ENCODE results near the gene CEP20.

Gene CEP20

GRCh38 chr16:15897121-15897780 lies 8.8 kb upstream of the CEP20 start:
- no peak for DNase-seq

GRCh38 chr16:15894571-15895374 lies 6.4 kb upstream of the CEP20 start:
- DNase-seq, result no peak

- no peak for DNase-seq
Measured at GRCh38 chr16:15891508-15891907, 3.1 kb upstream of the CEP20 start.

GRCh38 chr16:15887283-15887682 lies 1.1 kb downstream of the CEP20 start:
- DNase-seq, result no peak

- DNase-seq, result no peak
Measured at GRCh38 chr16:15886078-15886477, 2.3 kb downstream of the CEP20 start.

GRCh38 chr16:15885560-15886001 lies 2.8 kb downstream of the CEP20 start:
- no peak for DNase-seq

GRCh38 chr16:15882563-15882962 lies 5.8 kb downstream of the CEP20 start:
- DNase-seq, result no peak

GRCh38 chr16:15881794-15882379 lies 6.5 kb downstream of the CEP20 start:
- DNase-seq, result no peak

GRCh38 chr16:15880434-15881308 lies 7.7 kb downstream of the CEP20 start:
- no peak for DNase-seq

- DNase-seq, result no peak
Measured at GRCh38 chr16:15879255-15879811, 9.1 kb downstream of the CEP20 start.

GRCh38 chr16:15876503-15876902 lies 11.9 kb downstream of the CEP20 start:
- DNase-seq, result no peak

GRCh38 chr16:15874745-15875314 lies 13.6 kb downstream of the CEP20 start:
- peak; percentile 22 for DNase-seq

GRCh38 chr16:15873737-15874136 lies 14.7 kb downstream of the CEP20 start:
- DNase-seq, result no peak

GRCh38 chr16:15873301-15873700 lies 15.1 kb downstream of the CEP20 start:
- DNase-seq, result no peak

GRCh38 chr16:15870011-15870410 lies 18.4 kb downstream of the CEP20 start:
- no peak for DNase-seq

- DNase-seq, result no peak
Measured at GRCh38 chr16:15866451-15866850, 22.0 kb downstream of the CEP20 start.

- DNase-seq, result no peak
Measured at GRCh38 chr16:15865742-15866141, 22.7 kb downstream of the CEP20 start.

GRCh38 chr16:15864939-15865338 lies 23.5 kb downstream of the CEP20 start:
- DNase-seq, result no peak

- DNase-seq, result no peak
Measured at GRCh38 chr16:15861996-15862395, 26.4 kb downstream of the CEP20 start.

GRCh38 chr16:15858921-15859668 lies 29.3 kb downstream of the CEP20 start:
- no peak for DNase-seq

- no peak for DNase-seq
Measured at GRCh38 chr16:15857724-15858560, 30.5 kb downstream of the CEP20 start.

All from CD4-positive, alpha-beta T cell treated with Interleukin-10 for 1 hour (primary cell).